Parathyroid adenoma (tissue), 2 donors: Measurements from ENCODE around the gene DNAJB1.
A peak's percentile ranks its signal among the peaks of the same experiment; 100 is the strongest.
"Not testable (repeated sequence)": the region's sequence is repeated elsewhere in the genome, so short reads cannot be mapped to it uniquely, and the experiment has no call there.

Experiments used
- H2AFZ ChIP-seq: fragments of 300-600 bp; sonication (generic); one replicate; pipeline ENCODE4 v1.7.0; 2017; ENCODE audit warnings: antibody characterized with exemption, mild to moderate bottlenecking
- H3K27ac ChIP-seq: fragments of 300-600 bp; sonication (generic); one replicate; pipeline ENCODE4 v1.7.0; 2017
- H3K27me3 ChIP-seq: fragments of 300-600 bp; sonication (generic); one replicate; pipeline ENCODE4 v1.7.0; 2017; ENCODE audit warnings: low read length; ENCODE audit not compliant: control insufficient read depth, insufficient read depth
- H3K36me3 ChIP-seq: fragments of 300-600 bp; sonication (generic); one replicate; pipeline ENCODE4 v1.7.0; 2017; ENCODE audit warnings: low read length; ENCODE audit not compliant: control insufficient read depth, insufficient read depth
- H3K4me1 ChIP-seq: fragments of 300-600 bp; sonication (generic); one replicate; pipeline ENCODE4 v1.7.0; 2017; ENCODE audit warnings: control low read depth
- H3K4me2 ChIP-seq: fragments of 300-600 bp; sonication (generic); one replicate; pipeline ENCODE4 v1.7.0; 2017; ENCODE audit warnings: low read length
- H3K4me3 ChIP-seq: fragments of 300-600 bp; sonication (generic); one replicate; pipeline ENCODE4 v1.7.0; 2017; ENCODE audit warnings: low read depth, low read length
- H3K79me2 ChIP-seq: fragments of 300-600 bp; sonication (generic); one replicate; pipeline ENCODE4 v1.7.0; 2017; ENCODE audit warnings: control low read depth
- H3K9ac ChIP-seq: fragments of 300-600 bp; sonication (generic); one replicate; pipeline ENCODE4 v1.7.0; 2017; ENCODE audit warnings: mild to moderate bottlenecking
- H3K9me3 ChIP-seq: fragments of 300-600 bp; sonication (generic); one replicate; pipeline ENCODE4 v1.7.0; 2017; ENCODE audit warnings: low read length; ENCODE audit not compliant: control insufficient read depth
- CTCF ChIP-seq: fragments of 300-600 bp; sonication (generic); IDR thresholded peaks from one replicate; pipeline ENCODE4 v1.7.0; 2017; ENCODE audit warnings: antibody characterized with exemption, mild to moderate bottlenecking
- donor health status: primary hyperparathyroidism.

Gene DNAJB1

DNA sequence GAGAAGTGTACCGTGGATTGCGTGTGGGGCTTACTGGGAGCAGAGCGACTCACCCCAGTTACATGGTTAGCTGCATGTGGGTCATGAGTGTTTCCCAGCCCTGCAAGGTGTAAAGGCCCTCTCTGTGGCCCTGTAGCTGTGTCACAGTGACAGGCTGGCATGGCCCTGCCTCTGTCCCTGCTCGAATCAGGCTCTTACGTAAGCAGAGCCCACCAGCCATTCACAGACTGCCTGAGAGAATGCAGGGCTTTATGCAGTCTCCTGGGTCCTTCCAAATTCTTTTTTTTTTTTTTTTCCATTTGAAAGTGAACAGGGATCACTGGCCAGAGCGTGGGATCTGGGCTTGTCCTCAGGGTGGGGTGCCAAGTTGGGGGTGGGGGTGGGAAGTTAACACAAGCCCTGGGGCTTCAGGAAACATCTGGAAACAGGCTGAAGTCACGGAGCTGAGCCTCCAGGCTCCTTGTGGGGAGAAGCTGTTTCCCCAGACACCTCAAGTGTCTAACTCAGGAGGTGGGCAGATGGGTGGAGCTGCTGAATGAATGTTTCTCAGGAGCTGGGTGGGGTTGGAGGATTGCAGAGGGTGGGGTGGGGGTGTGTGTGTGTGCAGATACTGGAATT is 24.6 kb upstream of the DNAJB1 start:
- H3K36me3 ChIP-seq = no peaks in the 10 kb centered on the region
- H2AFZ ChIP-seq = no peak overlapping the region
- no peak overlapping the region for H3K4me2 ChIP-seq
- H3K27me3 ChIP-seq = no peaks in the 10 kb centered on the region
- no peak overlapping the region for H3K9ac ChIP-seq
- no peak for TF ChIP-seq CTCF
- no peak overlapping the region for H3K27ac ChIP-seq
- H3K4me3 ChIP-seq = no peak overlapping the region
- peaks cover 10% of the 10 kb centered on the region for H3K4me1 ChIP-seq
- no peaks in the 10 kb centered on the region for H3K9me3 ChIP-seq
- peaks cover 72% of the 10 kb centered on the region for H3K79me2 ChIP-seq

DNA sequence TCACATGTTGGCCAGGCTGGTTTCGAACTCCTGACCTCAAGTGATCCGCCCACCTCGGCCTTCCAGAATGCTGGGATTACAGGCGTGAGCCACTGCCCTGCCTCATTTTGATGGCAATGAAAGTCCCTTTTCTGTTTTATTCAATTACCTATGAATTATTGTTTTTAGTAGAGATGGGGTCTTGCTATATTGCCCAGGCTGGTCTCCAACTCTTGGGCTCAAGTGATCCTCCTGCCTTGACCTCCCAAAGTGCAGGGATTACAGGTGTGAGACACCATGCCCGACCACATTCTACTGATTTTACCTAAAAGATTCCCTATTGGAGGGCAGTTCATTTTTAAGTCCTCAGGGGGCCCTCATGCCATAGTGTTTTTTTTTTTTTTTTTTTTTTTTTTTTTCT is 23.8 kb upstream of the DNAJB1 start:
- H3K36me3 ChIP-seq, H3K4me3 ChIP-seq, H3K27ac ChIP-seq, H3K9ac ChIP-seq, H3K4me2 ChIP-seq, H3K9me3 ChIP-seq, H2AFZ ChIP-seq, H3K27me3 ChIP-seq, H3K4me1 ChIP-seq: not testable (repeated sequence)
- H3K79me2 ChIP-seq = peaks cover 70% of the 10 kb centered on the region

DNA sequence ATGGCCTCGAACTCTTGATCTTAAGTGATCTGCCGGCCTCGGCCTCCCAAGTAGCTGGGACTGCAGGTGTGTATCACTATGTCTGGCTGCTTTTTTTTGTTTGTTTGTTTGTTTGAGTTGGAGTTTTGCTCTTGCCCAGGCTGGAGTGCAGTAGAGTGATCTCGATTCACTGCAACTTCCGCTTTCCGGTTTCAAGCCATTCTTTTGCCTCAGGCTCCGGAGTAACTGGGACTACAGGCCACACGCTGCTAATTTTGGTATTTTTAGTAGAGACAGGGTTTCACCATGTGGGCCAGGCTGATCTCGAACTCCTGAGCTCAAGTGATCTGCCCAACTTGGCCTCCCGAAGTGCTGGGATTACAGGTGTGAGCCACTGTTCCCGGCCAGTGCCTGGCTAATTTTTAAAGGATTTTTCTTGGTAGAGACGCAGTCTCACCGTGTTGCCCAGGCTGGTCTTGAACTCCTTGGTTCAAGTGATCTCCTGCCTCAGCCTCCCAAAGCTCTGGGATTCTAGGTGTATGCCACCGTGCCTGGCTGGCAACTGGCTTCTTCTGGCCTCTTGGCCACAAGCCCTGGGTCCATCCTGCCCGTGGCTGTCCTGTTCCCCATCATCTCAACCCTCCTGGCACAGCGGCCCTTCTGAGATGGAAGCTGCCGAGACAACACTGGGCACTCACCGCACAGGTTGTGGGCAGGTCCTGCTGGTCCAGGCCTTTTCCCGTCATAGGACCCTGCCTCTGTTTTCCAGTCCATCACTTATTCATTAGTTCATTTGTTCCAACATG is 22.7 kb upstream of the DNAJB1 start:
- Histone ChIP-seq H3K4me1 (peaks cover 16% of the 10 kb centered on the region), H3K4me3 (no peak overlapping the region), H3K9ac (no peak overlapping the region), H3K79me2 (peaks cover 69% of the 10 kb centered on the region), H2AFZ (no peak overlapping the region), H3K36me3 (no peaks in the 10 kb centered on the region), H3K9me3 (no peaks in the 10 kb centered on the region), H3K27ac (no peak overlapping the region), H3K4me2 (no peak overlapping the region), H3K27me3 (no peaks in the 10 kb centered on the region)
- no peak for TF ChIP-seq CTCF

GRCh38 chr19:14536926-14537692 is 18.9 kb upstream of the DNAJB1 start:
- Histone ChIP-seq H3K27me3 (no peaks in the 10 kb centered on the region), H3K79me2 (peaks cover 56% of the 10 kb centered on the region), H3K27ac (peak overlapping the region; percentile 48), H3K4me2 (peak overlapping the region; percentile 42), H3K4me1 (peaks cover 17% of the 10 kb centered on the region), H3K9me3 (no peaks in the 10 kb centered on the region), H3K4me3 (no peak overlapping the region), H3K9ac (no peak overlapping the region), H3K36me3 (no peaks in the 10 kb centered on the region), H2AFZ (no peak overlapping the region)
- TF ChIP-seq CTCF = no peak

- Histone ChIP-seq H3K4me3 (peak overlapping the region; percentile 45), H3K36me3 (no peaks in the 10 kb centered on the region), H2AFZ (no peak overlapping the region), H3K27ac (peak overlapping the region; percentile 73), H3K79me2 (peaks cover 42% of the 10 kb centered on the region), H3K4me1 (peaks cover 22% of the 10 kb centered on the region), H3K4me2 (peak overlapping the region; percentile 68), H3K9me3 (no peaks in the 10 kb centered on the region), H3K9ac (no peak overlapping the region), H3K27me3 (no peaks in the 10 kb centered on the region)
- no peak for TF ChIP-seq CTCF
Observed at GRCh38 chr19:14533450-14533849, 15.3 kb upstream of the DNAJB1 start.
